A673 (cell line): ENCODE data around the gene PCSK1N. TPM values are rescaled to one million over a fixed set of nuclear protein-coding genes. Genes with fewer than 3 reads are reported as not detected.

Experiments used
- BruUV-seq: library from RNA; stranded (reverse); fragments of 400-500 nt; replicated peaks from 2 replicates; lab custom pipeline; 2021; lab: Mats Ljungman, UMichigan
- CTCF ChIA-PET: fragments of 300-600 bp; sonication (Branson Sonifier 250); formaldehyde crosslinking; loops from one replicate; lab custom pipeline; 2022; ENCODE audit warnings: antibody characterized with exemption; lab: Charles Lee
- POLR2A ChIA-PET: fragments of 300-600 bp; sonication (Branson Sonifier 250); formaldehyde crosslinking; loops from one replicate; lab custom pipeline; 2022; ENCODE audit warnings: antibody characterized with exemption; ENCODE audit not compliant: low non-redundant PET; lab: Charles Lee
- DNase-seq: peaks from one replicate; pipeline ENCODE4 v3.0.0-alpha.2; 2015; ENCODE audit warnings: low spot score
- H3K27ac ChIP-seq: fragments of 200-600 bp; sonication (generic); 2 replicates; pipeline ENCODE4 v1.5.1; 2016; ENCODE audit warnings: mixed run types, low read depth, mild to moderate bottlenecking, mixed read lengths, antibody characterized with exemption, low read length; ENCODE audit not compliant: poor library complexity, severe bottlenecking
- H3K27me3 ChIP-seq: fragments of 200-600 bp; sonication (generic); replicated peaks from 2 replicates; pipeline ENCODE4 v1.6.1; 2017; ENCODE audit warnings: mixed run types, low read depth, mild to moderate bottlenecking, mixed read lengths, antibody characterized with exemption, low read length; ENCODE audit not compliant: insufficient read depth, poor library complexity
- H3K36me3 ChIP-seq: fragments of 200-600 bp; sonication (generic); 2 replicates; pipeline ENCODE4 v1.6.1; 2016; ENCODE audit warnings: mixed run types, mild to moderate bottlenecking, mixed read lengths, antibody characterized with exemption, low read length; ENCODE audit not compliant: insufficient read depth, poor library complexity, severe bottlenecking
- H3K4me1 ChIP-seq: fragments of 200-600 bp; sonication (generic); 2 replicates; pipeline ENCODE4 v1.6.1; 2017; ENCODE audit warnings: mixed run types, mild to moderate bottlenecking, mixed read lengths, antibody characterized with exemption, low read length; ENCODE audit not compliant: insufficient read depth, poor library complexity, severe bottlenecking
- H3K4me3 ChIP-seq: fragments of 200-600 bp; sonication (generic); 2 replicates; pipeline ENCODE4 v1.5.1; 2016; ENCODE audit warnings: low read depth, mixed run types, mild to moderate bottlenecking, mixed read lengths, low read length; ENCODE audit not compliant: poor library complexity, severe bottlenecking
- H3K9me3 ChIP-seq: fragments of 200-600 bp; sonication (generic); 2 replicates; pipeline ENCODE4 v1.6.1; 2016; ENCODE audit warnings: mixed run types, low read depth, mild to moderate bottlenecking, mixed read lengths, antibody characterized with exemption, low read length; ENCODE audit not compliant: poor library complexity, severe bottlenecking
- EZH2 ChIP-seq: fragments of 200-600 bp; sonication (generic); IDR thresholded peaks from 2 replicates; pipeline ENCODE4 v1.6.1; 2017; ENCODE audit warnings: borderline replicate concordance, low read depth, mild to moderate bottlenecking, mixed read lengths, antibody characterized with exemption, low read length; ENCODE audit not compliant: poor library complexity, severe bottlenecking
- intact Hi-C: fragments of 100-400 bp; cut with micrococcal nuclease; formaldehyde crosslinking; loops from one replicate; pipeline ENCODE4 v1.10.0; 2022; ENCODE audit not compliant: unreplicated experiment
- total RNA-seq: library from RNA; stranded (reverse); gene quantifications from 2 replicates; pipeline ENCODE4 v1.2.3, GENCODE V29; 2021
- TF ChIP-seq, protein P1 (sequence below): fragments of 300-800, 200-600 bp; sonication (generic); conservative IDR thresholded peaks from 2 replicates; pipeline ENCODE4 v1.5.1; 2017; ENCODE audit warnings: low read depth, mild to moderate bottlenecking, antibody characterized with exemption, low read length, moderate library complexity, mixed read lengths

The PCSK1N gene
- total RNA-seq, 1 experiment from 2014 or later, result 16.9 TPM

DNA sequence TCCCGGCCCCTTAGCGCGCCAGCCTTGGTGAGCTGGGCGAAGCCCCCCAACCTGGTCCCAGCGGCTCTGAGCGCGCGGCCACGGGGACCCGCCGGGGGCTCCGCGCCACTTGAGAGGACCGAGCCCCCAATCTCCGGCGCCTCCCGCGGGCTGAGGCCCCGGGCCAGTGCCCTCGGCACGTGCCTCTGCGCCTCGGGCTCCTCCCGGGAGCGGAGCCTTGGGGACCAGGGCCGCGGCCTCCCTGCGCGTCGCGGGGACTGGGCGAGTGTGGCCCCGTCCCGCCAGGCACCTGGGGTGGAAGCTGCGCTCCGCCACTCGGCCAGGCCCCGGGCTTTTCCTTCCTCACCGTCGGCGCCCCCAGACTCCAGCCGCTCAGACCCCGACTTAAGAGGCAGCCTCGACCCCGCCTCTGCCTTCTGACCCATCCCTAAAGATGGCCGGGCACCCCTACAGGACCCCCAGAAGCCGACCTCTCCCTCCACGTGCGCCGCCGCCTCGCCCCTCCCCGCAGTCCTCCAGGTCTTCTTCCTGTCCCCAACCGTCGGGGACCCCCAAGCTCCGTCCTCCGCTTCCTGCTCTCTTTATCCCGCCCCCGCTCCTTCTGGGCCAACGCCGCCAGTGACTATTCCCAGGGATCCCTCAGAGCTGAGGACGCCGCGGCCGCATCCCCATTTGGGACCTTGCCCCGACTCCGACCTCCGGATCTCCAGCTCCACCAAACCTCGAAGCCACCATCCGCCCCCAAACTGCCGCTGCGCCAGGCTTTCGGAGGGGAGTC is 8.3 kb downstream of the PCSK1N start:
- Histone ChIP-seq H3K9me3 (no peaks in the 10 kb centered on the region), H3K27me3 (no peaks in the 10 kb centered on the region), H3K4me1 (no peaks in the 10 kb centered on the region), H3K36me3 (peaks cover 3% of the 10 kb centered on the region), H3K4me3 (no peak overlapping the region), H3K27ac (no peak overlapping the region)
- POLR2A ChIA-PET, result interaction anchor here (0.6 kb wide), 1 partner anchor 811 kb away, joined by 3 read pairs; no protein-coding TSS in a partner anchor
- no TSS peak for BruUV-seq
- no peak for DNase-seq
- intact Hi-C loops, result no loop called here
- TF ChIP-seq, protein P1, sequence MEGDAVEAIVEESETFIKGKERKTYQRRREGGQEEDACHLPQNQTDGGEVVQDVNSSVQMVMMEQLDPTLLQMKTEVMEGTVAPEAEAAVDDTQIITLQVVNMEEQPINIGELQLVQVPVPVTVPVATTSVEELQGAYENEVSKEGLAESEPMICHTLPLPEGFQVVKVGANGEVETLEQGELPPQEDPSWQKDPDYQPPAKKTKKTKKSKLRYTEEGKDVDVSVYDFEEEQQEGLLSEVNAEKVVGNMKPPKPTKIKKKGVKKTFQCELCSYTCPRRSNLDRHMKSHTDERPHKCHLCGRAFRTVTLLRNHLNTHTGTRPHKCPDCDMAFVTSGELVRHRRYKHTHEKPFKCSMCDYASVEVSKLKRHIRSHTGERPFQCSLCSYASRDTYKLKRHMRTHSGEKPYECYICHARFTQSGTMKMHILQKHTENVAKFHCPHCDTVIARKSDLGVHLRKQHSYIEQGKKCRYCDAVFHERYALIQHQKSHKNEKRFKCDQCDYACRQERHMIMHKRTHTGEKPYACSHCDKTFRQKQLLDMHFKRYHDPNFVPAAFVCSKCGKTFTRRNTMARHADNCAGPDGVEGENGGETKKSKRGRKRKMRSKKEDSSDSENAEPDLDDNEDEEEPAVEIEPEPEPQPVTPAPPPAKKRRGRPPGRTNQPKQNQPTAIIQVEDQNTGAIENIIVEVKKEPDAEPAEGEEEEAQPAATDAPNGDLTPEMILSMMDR, result no peak
- TF ChIP-seq EZH2, result no peak
- CTCF ChIA-PET, result no interaction called here

DNA sequence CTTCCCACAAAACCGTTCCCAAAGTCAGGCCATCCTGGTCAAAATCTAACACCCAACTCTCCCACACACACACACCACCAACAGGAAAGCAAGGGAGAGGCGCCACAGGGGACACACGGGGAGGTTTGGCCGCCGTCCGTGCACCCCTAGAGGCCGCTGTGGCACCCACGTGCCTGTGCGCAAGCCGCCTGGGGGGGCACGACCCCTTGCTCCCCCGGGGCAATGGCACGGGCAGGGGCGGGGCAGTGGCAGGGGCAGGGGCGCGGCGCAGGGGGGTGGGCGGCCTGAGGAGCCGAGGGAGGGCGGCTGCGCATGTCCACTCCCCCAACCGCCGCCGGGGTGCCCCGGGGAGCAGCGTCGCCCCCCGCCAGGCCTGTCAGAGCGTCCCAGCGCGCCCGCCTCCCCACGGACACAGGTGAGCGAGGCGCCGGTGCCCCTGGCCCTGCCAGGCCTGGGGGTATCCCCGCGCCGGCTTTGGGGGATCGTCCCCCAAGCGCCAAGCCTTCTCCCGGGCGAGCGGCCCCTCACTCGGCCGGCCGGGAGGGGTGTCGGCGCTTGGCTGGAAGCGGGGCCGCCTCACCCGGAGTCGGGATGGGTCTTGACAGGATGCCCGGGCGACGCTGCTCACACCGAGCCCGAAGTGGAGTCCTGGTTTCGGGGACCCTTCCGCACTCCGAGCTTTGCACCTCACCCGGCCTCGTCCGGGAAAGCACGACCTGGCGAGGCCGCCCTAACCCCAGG is 9.1 kb downstream of the PCSK1N start, which contains the start of gene ERAS:
Gene ERAS, plus strand, starts transcription at position 379 of the 741 bp plus-strand sequence. CDS start 2,611 bp downstream, outside the sequence.
- CTCF ChIA-PET, result no interaction called here
- no TSS peak for BruUV-seq
- Histone ChIP-seq H3K27me3 (no peaks in the 10 kb centered on the region), H3K27ac (no peak within 1 kb of the TSS), H3K4me1 (no peaks in the 10 kb centered on the region), H3K9me3 (no peaks in the 10 kb centered on the region), H3K36me3 (peaks cover 3% of the 10 kb centered on the region), H3K4me3 (no peak within 1 kb of the TSS)
- DNase-seq, result no peak
- POLR2A ChIA-PET, result no interaction called here
- TF ChIP-seq EZH2, result no peak
- TF ChIP-seq, protein P1, result no peak
- intact Hi-C loops, result no loop called here

DNA sequence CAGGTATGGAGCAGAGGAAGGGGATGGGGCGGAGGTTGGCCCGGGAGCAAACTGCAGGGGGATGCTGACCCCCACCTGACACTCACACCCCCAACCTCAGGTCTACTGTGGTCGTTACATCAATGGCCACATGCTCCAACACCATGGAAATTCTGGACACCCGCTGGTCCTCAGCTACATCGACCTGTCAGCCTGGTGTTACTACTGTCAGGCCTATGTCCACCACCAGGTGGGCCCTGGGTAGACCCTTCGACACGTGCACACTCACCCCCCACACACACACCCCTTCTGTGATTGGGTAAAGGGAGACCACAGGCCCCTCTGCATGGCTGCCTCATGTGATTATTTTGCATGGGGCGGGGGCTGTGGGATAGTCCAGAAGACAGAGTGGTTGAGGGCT is 11.3 kb downstream of the PCSK1N start:
- H3K4me3 ChIP-seq, result no peak overlapping the region
- intact Hi-C loops, result no loop called here
- no TSS peak for BruUV-seq
- CTCF ChIA-PET, result no interaction called here
- DNase-seq, result no peak
- no peaks in the 10 kb centered on the region for H3K4me1 ChIP-seq
- H3K27ac ChIP-seq, result no peak overlapping the region
- H3K27me3 ChIP-seq, result no peaks in the 10 kb centered on the region
- TF ChIP-seq, protein P1, result no peak
- TF ChIP-seq EZH2, result no peak
- H3K9me3 ChIP-seq, result no peaks in the 10 kb centered on the region
- POLR2A ChIA-PET, result no interaction called here
- H3K36me3 ChIP-seq, result peaks cover 3% of the 10 kb centered on the region
